ENCODE measurements around the gene UNC13C.

- TF ChIP-seq CTCF (IDR thresholded peaks at IDR 0.05; ENCODE audit: insufficient read depth, low read length) (no peak), POLR2AphosphoS5 (IDR thresholded peaks at IDR 0.05; ENCODE audit: low read depth) (no peak), REST (IDR thresholded peaks at IDR 0.05; ENCODE audit: insufficient replicate concordance, low read depth) (no peak)
These were observed 180.8 kb downstream of the UNC13C start for GRCh38 chr15:54159012-54159411.
